Measurements from ENCODE around the gene SPSB3. TPM values are rescaled to one million over a fixed set of nuclear protein-coding genes. Genes with fewer than 3 reads are reported as not detected.

The SPSB3 gene
- total RNA-seq, 2 experiments from 2014 or later: 31.1 to 33.0 TPM

- ATAC-seq (no peak), DNase-seq (no peak)
- ChIA-PET POLR2A (no interaction called here), CTCF (interaction anchor here (1.3 kb wide), 1 partner anchor 10 kb away, joined by 3 read pairs; the partner anchor contains the start of genes NUBP2 and SPSB3)
- no peaks in the 10 kb centered on the region for H3K4me1 Mint-ChIP-seq (ENCODE audit: low read depth)
- no peak overlapping the region for H3K4me3 Mint-ChIP-seq
- H3K9me3 Mint-ChIP-seq (ENCODE audit: insufficient read depth): peaks cover 4% of the 10 kb centered on the region
- H3K27ac Mint-ChIP-seq: no peak overlapping the region
- peaks cover 5% of the 10 kb centered on the region for H3K36me3 Mint-ChIP-seq (ENCODE audit: low read depth)
- no peaks in the 10 kb centered on the region for H3K27me3 Mint-ChIP-seq (ENCODE audit: low read depth)
Observed at GRCh38 chr16:1791943-1792812, 9.8 kb upstream of the SPSB3 start.

- POLR2A ChIA-PET: no interaction called here
- no peak for ATAC-seq
- Mint-ChIP-seq H3K4me1 (ENCODE audit: low read depth) (no peaks in the 10 kb centered on the region), H3K27ac (no peak overlapping the region), H3K27me3 (ENCODE audit: low read depth) (no peaks in the 10 kb centered on the region), H3K36me3 (ENCODE audit: low read depth) (peaks cover 4% of the 10 kb centered on the region), H3K4me3 (no peak overlapping the region), H3K9me3 (ENCODE audit: insufficient read depth) (no peaks in the 10 kb centered on the region)
- no peak for DNase-seq
- CTCF ChIA-PET: interaction anchor here (1.3 kb wide), 1 partner anchor 9 kb away, joined by 3 read pairs; the partner anchor contains the start of genes NUBP2 and SPSB3
Observed at GRCh38 chr16:1791256-1791942, 9.0 kb upstream of the SPSB3 start.

GRCh38 chr16:1790611-1791255 is 8.4 kb upstream of the SPSB3 start:
- no peak for DNase-seq
- Mint-ChIP-seq H3K4me3 (no peak overlapping the region), H3K36me3 (ENCODE audit: low read depth) (peaks cover 4% of the 10 kb centered on the region), H3K27ac (no peak overlapping the region), H3K4me1 (ENCODE audit: low read depth) (no peaks in the 10 kb centered on the region), H3K27me3 (ENCODE audit: low read depth) (no peaks in the 10 kb centered on the region), H3K9me3 (ENCODE audit: insufficient read depth) (no peaks in the 10 kb centered on the region)
- ChIA-PET CTCF (interaction anchor here (1.3 kb wide), 1 partner anchor 8 kb away, joined by 3 read pairs; the partner anchor contains the start of genes NUBP2 and SPSB3), POLR2A (no interaction called here)
- ATAC-seq: no peak

GRCh38 chr16:1790261-1790610 is 7.9 kb upstream of the SPSB3 start:
- no peak overlapping the region for H3K27ac Mint-ChIP-seq
- H3K27me3 Mint-ChIP-seq (ENCODE audit: low read depth): no peaks in the 10 kb centered on the region
- H3K4me3 Mint-ChIP-seq: no peak overlapping the region
- H3K36me3 Mint-ChIP-seq (ENCODE audit: low read depth): peaks cover 6% of the 10 kb centered on the region
- ATAC-seq (no peak), DNase-seq (no peak)
- peaks cover 2% of the 10 kb centered on the region for H3K4me1 Mint-ChIP-seq (ENCODE audit: low read depth)
- no peaks in the 10 kb centered on the region for H3K9me3 Mint-ChIP-seq (ENCODE audit: insufficient read depth)
- CTCF ChIA-PET: no interaction called here
- POLR2A ChIA-PET: no interaction called here

GRCh38 chr16:1789643-1790045 is 7.3 kb upstream of the SPSB3 start:
- DNase-seq (no peak), ATAC-seq (no peak)
- ChIA-PET CTCF (no interaction called here), POLR2A (no interaction called here)
- no peak overlapping the region for H3K27ac Mint-ChIP-seq
- H3K27me3 Mint-ChIP-seq (ENCODE audit: low read depth): no peaks in the 10 kb centered on the region
- peaks cover 5% of the 10 kb centered on the region for H3K4me1 Mint-ChIP-seq (ENCODE audit: low read depth)
- no peak overlapping the region for H3K4me3 Mint-ChIP-seq
- H3K36me3 Mint-ChIP-seq (ENCODE audit: low read depth): peaks cover 8% of the 10 kb centered on the region
- H3K9me3 Mint-ChIP-seq (ENCODE audit: insufficient read depth): no peaks in the 10 kb centered on the region

- no peak overlapping the region for H3K27ac Mint-ChIP-seq
- ChIA-PET POLR2A (interaction anchor here (0.5 kb wide), 1 partner anchor 1134 kb away, joined by 3 read pairs; no protein-coding TSS in a partner anchor), CTCF (no interaction called here)
- H3K9me3 Mint-ChIP-seq (ENCODE audit: insufficient read depth): no peaks in the 10 kb centered on the region
- H3K4me1 Mint-ChIP-seq (ENCODE audit: low read depth): peaks cover 11% of the 10 kb centered on the region
- ATAC-seq (no peak), DNase-seq (no peak)
- no peak overlapping the region for H3K4me3 Mint-ChIP-seq
- H3K36me3 Mint-ChIP-seq (ENCODE audit: low read depth): peaks cover 8% of the 10 kb centered on the region
- H3K27me3 Mint-ChIP-seq (ENCODE audit: low read depth): no peaks in the 10 kb centered on the region
Observed at GRCh38 chr16:1788708-1789100, 6.3 kb upstream of the SPSB3 start.

GRCh38 chr16:1788095-1788707 is 5.8 kb upstream of the SPSB3 start:
- DNase-seq (no peak), ATAC-seq (no peak)

GRCh38 chr16:1787322-1788094 is 5.1 kb upstream of the SPSB3 start:
- peaks cover 12% of the 10 kb centered on the region for H3K36me3 Mint-ChIP-seq (ENCODE audit: low read depth)
- no peaks in the 10 kb centered on the region for H3K27me3 Mint-ChIP-seq (ENCODE audit: low read depth)
- ChIA-PET POLR2A (no interaction called here), CTCF (no interaction called here)
- H3K9me3 Mint-ChIP-seq (ENCODE audit: insufficient read depth): no peaks in the 10 kb centered on the region
- H3K4me3 Mint-ChIP-seq: no peak overlapping the region
- H3K4me1 Mint-ChIP-seq (ENCODE audit: low read depth): peaks cover 16% of the 10 kb centered on the region
- no peak for DNase-seq
- ATAC-seq: no peak
- no peak overlapping the region for H3K27ac Mint-ChIP-seq

More at GRCh38 chr16:1788095-1788707, 5.8 kb upstream of the SPSB3 start:
- no peaks in the 10 kb centered on the region for H3K27me3 Mint-ChIP-seq (ENCODE audit: low read depth)
- peaks cover 16% of the 10 kb centered on the region for H3K4me1 Mint-ChIP-seq (ENCODE audit: low read depth)
- ChIA-PET POLR2A (no interaction called here), CTCF (no interaction called here)
- H3K27ac Mint-ChIP-seq: no peak overlapping the region
- H3K9me3 Mint-ChIP-seq (ENCODE audit: insufficient read depth): no peaks in the 10 kb centered on the region
- H3K36me3 Mint-ChIP-seq (ENCODE audit: low read depth): peaks cover 11% of the 10 kb centered on the region
- H3K4me3 Mint-ChIP-seq: no peak overlapping the region

GRCh38 chr16:1787056-1787321 is 4.6 kb upstream of the SPSB3 start:
- Mint-ChIP-seq H3K36me3 (ENCODE audit: low read depth) (peaks cover 12% of the 10 kb centered on the region), H3K27me3 (ENCODE audit: low read depth) (no peaks in the 10 kb centered on the region), H3K4me1 (ENCODE audit: low read depth) (peaks cover 16% of the 10 kb centered on the region), H3K4me3 (no peak overlapping the region), H3K27ac (no peak overlapping the region), H3K9me3 (ENCODE audit: insufficient read depth) (no peaks in the 10 kb centered on the region)
- ATAC-seq (no peak), DNase-seq (no peak)
- POLR2A ChIA-PET: no interaction called here
- CTCF ChIA-PET: no interaction called here

- POLR2A ChIA-PET: no interaction called here
- no peak for DNase-seq
- Mint-ChIP-seq H3K27me3 (ENCODE audit: low read depth) (no peaks in the 10 kb centered on the region), H3K4me3 (no peak overlapping the region), H3K36me3 (ENCODE audit: low read depth) (peaks cover 15% of the 10 kb centered on the region), H3K4me1 (ENCODE audit: low read depth) (peaks cover 21% of the 10 kb centered on the region), H3K27ac (no peak overlapping the region), H3K9me3 (ENCODE audit: insufficient read depth) (no peaks in the 10 kb centered on the region)
- ATAC-seq: no peak
- CTCF ChIA-PET: no interaction called here
Observed at GRCh38 chr16:1786242-1787055, 4.1 kb upstream of the SPSB3 start.

GRCh38 chr16:1785846-1786170 is 3.4 kb upstream of the SPSB3 start:
- ChIA-PET CTCF (no interaction called here), POLR2A (no interaction called here)
- DNase-seq (no peak), ATAC-seq (no peak)
- H3K4me3 Mint-ChIP-seq: no peak overlapping the region
- no peaks in the 10 kb centered on the region for H3K27me3 Mint-ChIP-seq (ENCODE audit: low read depth)
- H3K36me3 Mint-ChIP-seq (ENCODE audit: low read depth): peaks cover 15% of the 10 kb centered on the region
- H3K27ac Mint-ChIP-seq: no peak overlapping the region
- H3K9me3 Mint-ChIP-seq (ENCODE audit: insufficient read depth): no peaks in the 10 kb centered on the region
- H3K4me1 Mint-ChIP-seq (ENCODE audit: low read depth): peaks cover 27% of the 10 kb centered on the region
